DOHH2 (cell line): Measurements from ENCODE around the gene AFF1.

ENCODE experiments used
- EZH2phosphoT487 ChIP-seq: fragments of 200-600 bp; sonication (generic); IDR thresholded peaks from 2 replicates; pipeline ENCODE4 v1.6.1; 2017; ENCODE audit warnings: borderline replicate concordance, mild to moderate bottlenecking, antibody characterized with exemption, low read length, moderate library complexity, mixed read lengths
- TF ChIP-seq, protein P1 (sequence below): fragments of 200-600 bp; sonication (generic); IDR thresholded peaks from one replicate; pipeline ENCODE4 v1.5.1; 2014; ENCODE audit warnings: antibody characterized with exemption, mild to moderate bottlenecking, low read depth, low read length; ENCODE audit not compliant: poor library complexity, severe bottlenecking

DNA sequence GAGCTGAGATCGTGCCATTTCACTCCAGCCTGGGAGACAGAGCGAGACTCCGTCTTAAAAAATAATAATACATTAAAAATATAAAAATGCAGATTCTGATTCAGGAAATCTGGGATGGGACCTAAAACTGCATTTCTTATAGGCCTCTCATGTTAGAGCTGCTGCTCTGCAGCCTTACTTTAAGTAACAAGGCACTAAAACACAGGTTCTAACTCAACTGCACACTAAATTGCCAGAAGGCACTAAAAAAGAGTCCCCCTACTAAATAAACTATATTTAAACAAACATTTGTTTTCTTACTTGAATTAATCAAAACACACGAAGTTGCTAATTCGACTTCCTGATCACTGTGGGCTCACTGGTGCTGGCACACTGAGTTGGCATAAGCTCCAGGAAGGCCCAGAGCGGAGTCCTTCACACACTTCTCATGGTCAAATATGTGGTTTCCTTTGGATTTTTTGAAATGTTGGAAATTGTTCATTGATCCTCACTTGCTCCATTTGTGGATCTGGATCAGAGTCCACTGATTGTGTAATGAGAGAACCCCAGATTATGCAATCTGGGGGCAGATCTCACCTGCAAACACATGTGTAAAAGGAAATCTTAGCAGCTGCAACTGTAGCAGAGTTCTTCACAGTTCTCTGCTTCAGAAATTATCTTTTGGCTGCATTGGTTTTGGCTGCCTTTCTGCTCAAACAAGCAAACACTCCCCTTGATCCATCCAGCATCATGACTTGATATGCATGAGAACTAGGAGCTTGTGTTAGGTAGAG, 59.3 kb downstream of the AFF1 start:
- TF ChIP-seq, protein P1, sequence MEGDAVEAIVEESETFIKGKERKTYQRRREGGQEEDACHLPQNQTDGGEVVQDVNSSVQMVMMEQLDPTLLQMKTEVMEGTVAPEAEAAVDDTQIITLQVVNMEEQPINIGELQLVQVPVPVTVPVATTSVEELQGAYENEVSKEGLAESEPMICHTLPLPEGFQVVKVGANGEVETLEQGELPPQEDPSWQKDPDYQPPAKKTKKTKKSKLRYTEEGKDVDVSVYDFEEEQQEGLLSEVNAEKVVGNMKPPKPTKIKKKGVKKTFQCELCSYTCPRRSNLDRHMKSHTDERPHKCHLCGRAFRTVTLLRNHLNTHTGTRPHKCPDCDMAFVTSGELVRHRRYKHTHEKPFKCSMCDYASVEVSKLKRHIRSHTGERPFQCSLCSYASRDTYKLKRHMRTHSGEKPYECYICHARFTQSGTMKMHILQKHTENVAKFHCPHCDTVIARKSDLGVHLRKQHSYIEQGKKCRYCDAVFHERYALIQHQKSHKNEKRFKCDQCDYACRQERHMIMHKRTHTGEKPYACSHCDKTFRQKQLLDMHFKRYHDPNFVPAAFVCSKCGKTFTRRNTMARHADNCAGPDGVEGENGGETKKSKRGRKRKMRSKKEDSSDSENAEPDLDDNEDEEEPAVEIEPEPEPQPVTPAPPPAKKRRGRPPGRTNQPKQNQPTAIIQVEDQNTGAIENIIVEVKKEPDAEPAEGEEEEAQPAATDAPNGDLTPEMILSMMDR, result no peak
- TF ChIP-seq EZH2phosphoT487, result no peak
